ENCODE results near the gene ARHGAP26. TPM values are rescaled to one million over a fixed set of nuclear protein-coding genes. Genes with fewer than 3 reads are reported as not detected.
A peak's percentile ranks its signal among the peaks of the same experiment; 100 is the strongest.

Gene ARHGAP26
- polyA plus RNA-seq, 1 donor from 2014 or later = 1.6 TPM

GRCh38 chr5:143031781-143032580 lies 261.8 kb downstream of the ARHGAP26 start:
- H3K9me3 Mint-ChIP-seq = no peaks in the 10 kb centered on the region
- H3K4me3 Mint-ChIP-seq = no peak overlapping the region
- H3K27me3 Mint-ChIP-seq = no peaks in the 10 kb centered on the region
- H3K36me3 Mint-ChIP-seq = peaks cover 2% of the 10 kb centered on the region
- peaks cover 14 to 24% (median 17%) of the 10 kb centered on the region in 3 donors for H3K4me1 Mint-ChIP-seq
- no peak overlapping the region for H3K27ac Mint-ChIP-seq

GRCh38 chr5:143032581-143032836 lies 262.3 kb downstream of the ARHGAP26 start:
- H3K27ac Mint-ChIP-seq = no peak overlapping the region
- H3K27me3 Mint-ChIP-seq = no peaks in the 10 kb centered on the region
- H3K4me1 Mint-ChIP-seq = peaks cover 14 to 24% (median 17%) of the 10 kb centered on the region in 3 donors
- H3K9me3 Mint-ChIP-seq = no peaks in the 10 kb centered on the region
- H3K36me3 Mint-ChIP-seq = peaks cover 2% of the 10 kb centered on the region
- no peak overlapping the region for H3K4me3 Mint-ChIP-seq

- Mint-ChIP-seq H3K36me3 (peaks cover 2% of the 10 kb centered on the region), H3K4me3 (no peak overlapping the region), H3K27me3 (no peaks in the 10 kb centered on the region), H3K4me1 (peaks cover 14 to 24% (median 17%) of the 10 kb centered on the region in 3 donors), H3K27ac (no peak overlapping the region), H3K9me3 (no peaks in the 10 kb centered on the region)
Measured at GRCh38 chr5:143033535-143034250, 263.5 kb downstream of the ARHGAP26 start.

GRCh38 chr5:143036146-143036927 lies 266.2 kb downstream of the ARHGAP26 start:
- Mint-ChIP-seq H3K4me1 (peaks cover 0 to 8% (median 1%) of the 10 kb centered on the region in 3 donors), H3K36me3 (peaks cover 3% of the 10 kb centered on the region), H3K4me3 (no peak overlapping the region), H3K27ac (peak overlapping the region in 1 of 3 donors; percentile 16), H3K9me3 (no peaks in the 10 kb centered on the region), H3K27me3 (no peaks in the 10 kb centered on the region)

DNA sequence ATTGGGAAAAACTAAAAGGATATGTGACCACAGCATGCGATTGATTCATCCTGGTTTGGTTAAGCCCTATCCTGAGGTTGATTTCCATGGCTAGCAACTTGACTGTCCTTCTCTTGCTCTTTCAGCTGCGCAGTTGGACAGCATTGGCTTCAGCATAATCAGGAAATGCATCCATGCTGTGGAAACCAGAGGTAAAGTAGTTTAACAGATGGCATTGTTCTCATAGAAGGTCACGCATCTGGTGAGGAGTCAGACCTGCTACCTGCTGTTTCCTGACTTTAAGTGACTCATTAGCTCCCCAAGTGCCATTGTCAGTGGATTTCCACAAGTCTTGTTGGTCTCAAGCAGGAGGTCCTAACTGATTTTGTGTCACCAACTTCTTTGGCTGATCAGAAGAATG lies 266.9 kb downstream of the ARHGAP26 start:
- no peaks in the 10 kb centered on the region for H3K9me3 Mint-ChIP-seq
- no peaks in the 10 kb centered on the region for H3K27me3 Mint-ChIP-seq
- no peak overlapping the region for H3K4me3 Mint-ChIP-seq
- H3K4me1 Mint-ChIP-seq = peaks cover 0 to 8% (median 0%) of the 10 kb centered on the region in 3 donors
- H3K36me3 Mint-ChIP-seq = peaks cover 3% of the 10 kb centered on the region
- no peak overlapping the region for H3K27ac Mint-ChIP-seq

DNA sequence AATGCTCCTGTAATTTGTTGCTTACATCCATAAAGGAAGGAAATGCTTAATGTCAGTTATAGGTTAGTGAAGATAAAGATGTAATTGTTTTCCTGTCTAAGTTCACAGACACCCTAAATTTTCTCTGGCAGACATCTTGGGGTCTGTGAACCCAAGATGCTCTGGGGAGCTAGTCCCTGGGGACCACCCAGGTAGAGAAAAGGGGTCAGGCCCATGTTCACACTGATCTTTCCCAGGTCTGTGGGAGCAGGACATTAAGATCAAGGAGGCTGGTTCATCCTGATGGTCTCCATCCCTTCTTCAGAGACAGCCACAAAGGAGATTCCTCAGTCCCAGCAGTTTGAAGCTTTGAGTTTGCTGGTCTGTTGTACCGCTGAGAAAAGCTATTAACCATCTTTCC lies 267.5 kb downstream of the ARHGAP26 start:
- H3K4me1 Mint-ChIP-seq = peaks cover 0 to 8% (median 0%) of the 10 kb centered on the region in 3 donors
- no peak overlapping the region for H3K27ac Mint-ChIP-seq
- H3K4me3 Mint-ChIP-seq = no peak overlapping the region
- H3K36me3 Mint-ChIP-seq = peaks cover 3% of the 10 kb centered on the region
- no peaks in the 10 kb centered on the region for H3K9me3 Mint-ChIP-seq
- H3K27me3 Mint-ChIP-seq = no peaks in the 10 kb centered on the region

DNA sequence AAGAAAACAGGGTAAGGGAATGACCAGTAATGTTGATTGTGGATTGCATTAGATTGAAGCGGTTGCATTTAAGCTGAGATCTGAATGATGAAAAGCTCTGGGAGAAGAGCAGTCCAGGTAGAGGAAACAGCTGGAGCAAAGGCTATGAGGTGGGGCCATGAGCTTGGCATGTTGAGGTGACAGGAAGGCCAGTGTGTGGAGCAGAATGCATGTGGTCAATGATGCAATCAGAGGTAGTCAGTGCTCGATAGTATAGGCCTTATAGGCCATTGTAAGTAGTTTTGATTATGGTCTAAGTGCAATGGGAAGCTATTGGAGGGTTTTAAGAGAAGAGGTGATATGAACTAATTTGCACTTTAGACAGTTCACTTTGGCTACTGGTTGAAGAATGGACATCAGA lies 270.4 kb downstream of the ARHGAP26 start:
- H3K4me1 Mint-ChIP-seq = peaks cover 0 to 6% (median 0%) of the 10 kb centered on the region in 3 donors
- H3K36me3 Mint-ChIP-seq = peaks cover 6% of the 10 kb centered on the region
- no peaks in the 10 kb centered on the region for H3K9me3 Mint-ChIP-seq
- no peak overlapping the region for H3K4me3 Mint-ChIP-seq
- no peak overlapping the region for H3K27ac Mint-ChIP-seq
- no peaks in the 10 kb centered on the region for H3K27me3 Mint-ChIP-seq

DNA sequence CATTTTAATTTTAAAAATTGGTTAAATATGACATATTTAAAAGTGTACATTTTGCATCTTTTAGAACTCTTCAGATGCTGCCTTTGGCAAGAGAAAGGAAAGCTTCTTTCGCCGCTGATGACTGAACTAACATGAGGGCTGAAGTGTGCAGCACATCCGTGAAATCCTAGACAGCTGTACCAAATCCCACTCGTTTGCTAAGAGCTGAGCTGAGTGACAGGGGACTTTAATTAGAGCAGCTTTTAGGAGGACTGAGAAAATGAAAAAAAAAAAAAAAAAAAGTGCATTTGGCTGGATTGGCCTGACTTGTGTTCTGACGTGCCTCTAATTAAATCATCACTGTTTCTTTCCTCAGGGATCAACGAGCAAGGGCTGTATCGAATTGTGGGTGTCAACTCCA lies 271.3 kb downstream of the ARHGAP26 start:
- no peak overlapping the region for H3K4me3 Mint-ChIP-seq
- H3K4me1 Mint-ChIP-seq = peaks cover 0 to under 1% (median 0%) of the 10 kb centered on the region in 3 donors
- H3K27me3 Mint-ChIP-seq = no peaks in the 10 kb centered on the region
- peak overlapping the region in 1 of 3 donors; percentile 4 for H3K27ac Mint-ChIP-seq
- peaks cover 6% of the 10 kb centered on the region for H3K36me3 Mint-ChIP-seq
- no peaks in the 10 kb centered on the region for H3K9me3 Mint-ChIP-seq

DNA sequence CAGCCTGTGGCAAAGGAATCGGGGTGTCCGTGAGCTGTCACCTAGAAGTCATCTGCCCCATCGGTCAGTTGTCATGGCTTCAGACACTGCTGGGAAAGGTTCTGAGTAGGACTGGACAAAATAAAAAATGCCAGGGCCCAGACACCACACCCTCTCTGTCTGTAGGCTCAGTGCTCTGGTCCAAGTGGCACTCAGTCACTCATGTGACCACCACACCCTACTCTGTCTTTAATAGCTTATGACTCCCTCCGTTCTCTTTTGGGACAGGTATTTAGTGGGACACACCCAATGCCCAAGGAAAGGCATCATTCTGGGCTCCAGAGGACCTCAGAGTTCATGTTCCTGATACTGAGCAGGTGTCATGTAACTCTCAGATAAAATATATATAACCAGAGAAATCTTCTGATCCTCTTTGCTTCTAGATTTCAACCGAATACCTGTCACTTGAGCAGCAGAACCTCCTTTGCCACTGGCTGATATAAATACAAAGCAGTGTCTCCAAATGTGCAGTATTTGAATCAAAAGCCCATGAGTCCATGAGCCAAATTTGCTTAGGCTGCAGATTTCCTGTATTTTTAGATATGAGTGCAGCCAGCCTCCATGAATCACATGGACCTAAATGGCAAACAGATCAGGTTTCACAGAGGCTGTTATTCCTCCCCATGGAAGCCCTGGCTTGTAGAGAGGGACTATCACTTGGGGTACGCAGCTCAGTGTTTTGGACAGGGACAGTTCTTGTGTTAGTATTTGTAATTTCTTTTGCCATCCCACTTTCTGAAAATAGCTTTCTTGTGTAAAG lies 272.0 kb downstream of the ARHGAP26 start:
- H3K36me3 Mint-ChIP-seq = peaks cover 6% of the 10 kb centered on the region

GRCh38 chr5:143044265-143044664 lies 274.1 kb downstream of the ARHGAP26 start:
- Mint-ChIP-seq H3K9me3 (no peaks in the 10 kb centered on the region), H3K4me3 (no peak overlapping the region), H3K27ac (no peak overlapping the region), H3K4me1 (no peaks in the 10 kb centered on the region), H3K27me3 (no peaks in the 10 kb centered on the region), H3K36me3 (peaks cover 6% of the 10 kb centered on the region)

More for the DNA sequence above, 272.0 kb downstream of the ARHGAP26 start:
- peak overlapping the region in 1 of 3 donors; percentile 4 for H3K27ac Mint-ChIP-seq
- H3K4me1 Mint-ChIP-seq = no peaks in the 10 kb centered on the region
- no peaks in the 10 kb centered on the region for H3K27me3 Mint-ChIP-seq
- no peak overlapping the region for H3K4me3 Mint-ChIP-seq
- H3K9me3 Mint-ChIP-seq = no peaks in the 10 kb centered on the region

GRCh38 chr5:143045062-143045461 lies 274.9 kb downstream of the ARHGAP26 start:
- Mint-ChIP-seq H3K27me3 (no peaks in the 10 kb centered on the region), H3K27ac (no peak overlapping the region), H3K4me3 (no peak overlapping the region), H3K4me1 (no peaks in the 10 kb centered on the region), H3K36me3 (peaks cover 4% of the 10 kb centered on the region), H3K9me3 (no peaks in the 10 kb centered on the region)

- Mint-ChIP-seq H3K27me3 (no peaks in the 10 kb centered on the region), H3K36me3 (peaks cover 6% of the 10 kb centered on the region), H3K4me3 (no peak overlapping the region), H3K27ac (no peak overlapping the region), H3K4me1 (no peaks in the 10 kb centered on the region), H3K9me3 (no peaks in the 10 kb centered on the region)
Measured at GRCh38 chr5:143046314-143046713, 276.1 kb downstream of the ARHGAP26 start.

DNA sequence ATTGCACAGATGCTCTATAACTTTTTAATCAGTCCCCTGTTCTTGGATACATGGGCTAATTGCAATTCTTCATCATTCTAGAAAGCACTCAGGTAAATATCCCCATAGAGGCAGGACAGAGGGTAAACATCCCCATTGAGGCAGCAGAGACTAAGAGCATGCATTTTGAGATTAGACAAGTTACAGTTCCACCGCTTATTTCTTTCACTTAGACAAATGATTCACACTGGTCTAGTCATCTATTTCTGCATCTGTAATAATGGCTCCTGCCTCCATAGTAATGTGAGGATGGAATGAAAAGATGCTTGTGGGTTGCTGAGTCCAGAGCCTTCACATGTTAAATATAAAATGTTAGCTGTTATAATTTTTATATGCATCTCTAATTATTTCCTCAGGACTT lies 276.9 kb downstream of the ARHGAP26 start:
- Mint-ChIP-seq H3K4me1 (no peaks in the 10 kb centered on the region), H3K27ac (no peak overlapping the region), H3K27me3 (no peaks in the 10 kb centered on the region), H3K36me3 (peaks cover 6% of the 10 kb centered on the region), H3K9me3 (no peaks in the 10 kb centered on the region), H3K4me3 (no peak overlapping the region)

DNA sequence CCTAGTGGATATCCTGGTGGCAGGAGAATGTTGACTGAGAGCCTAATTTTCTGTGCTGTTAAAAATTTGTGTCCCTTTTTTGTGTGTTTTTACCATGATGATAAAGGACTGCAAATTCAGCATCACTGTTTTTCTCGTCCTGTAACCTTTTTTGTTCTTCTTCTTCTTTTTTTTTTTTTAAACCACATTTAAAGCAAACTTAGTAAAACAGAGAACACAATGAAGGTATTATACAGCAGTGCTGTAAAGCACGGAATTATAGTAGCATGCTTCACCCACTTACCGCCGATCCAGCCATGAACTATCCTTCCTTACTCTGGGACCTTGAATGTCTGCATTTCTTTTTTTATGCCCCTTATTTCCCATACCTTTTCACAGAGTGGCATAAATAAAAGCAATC lies 280.0 kb downstream of the ARHGAP26 start:
- Mint-ChIP-seq H3K4me3 (no peak overlapping the region), H3K9me3 (no peaks in the 10 kb centered on the region), H3K27me3 (no peaks in the 10 kb centered on the region), H3K27ac (no peak overlapping the region), H3K4me1 (peaks cover 4 to 10% (median 9%) of the 10 kb centered on the region in 3 donors), H3K36me3 (peaks cover 3% of the 10 kb centered on the region)

Data from IgD-negative memory B cell (primary cell).